ENCODE results near the gene DLG1. TPM values are rescaled to one million over a fixed set of nuclear protein-coding genes. Genes with fewer than 3 reads are reported as not detected.

The DLG1 gene
- polyA plus RNA-seq, 5 donors = 58.6 to 102 (median 91.3) TPM

GRCh38 chr3:197019021-197019420, 279.4 kb downstream of the DLG1 start:
- no peak for DNase-seq

DNA sequence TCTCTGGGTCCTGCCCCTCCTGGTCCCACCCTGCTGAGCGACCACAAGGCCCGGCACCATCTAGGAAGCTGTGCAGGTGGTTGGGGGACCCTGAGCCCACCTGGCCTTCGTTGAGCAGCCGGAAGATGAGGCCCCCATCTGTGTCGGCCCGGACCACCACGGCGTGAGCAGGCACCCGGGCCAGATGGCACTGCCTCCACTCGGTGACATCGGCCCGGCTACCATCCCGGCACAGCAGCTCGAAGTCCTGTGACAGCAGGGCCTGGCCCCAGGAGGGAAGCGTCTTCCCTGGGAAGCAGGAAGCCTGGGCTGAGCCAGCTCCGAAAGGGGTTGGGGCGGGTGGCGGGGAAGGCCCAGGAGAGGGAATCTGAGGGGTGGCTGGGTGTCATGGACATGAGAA, 281.4 kb downstream of the DLG1 start:
- no peak for DNase-seq

DNA sequence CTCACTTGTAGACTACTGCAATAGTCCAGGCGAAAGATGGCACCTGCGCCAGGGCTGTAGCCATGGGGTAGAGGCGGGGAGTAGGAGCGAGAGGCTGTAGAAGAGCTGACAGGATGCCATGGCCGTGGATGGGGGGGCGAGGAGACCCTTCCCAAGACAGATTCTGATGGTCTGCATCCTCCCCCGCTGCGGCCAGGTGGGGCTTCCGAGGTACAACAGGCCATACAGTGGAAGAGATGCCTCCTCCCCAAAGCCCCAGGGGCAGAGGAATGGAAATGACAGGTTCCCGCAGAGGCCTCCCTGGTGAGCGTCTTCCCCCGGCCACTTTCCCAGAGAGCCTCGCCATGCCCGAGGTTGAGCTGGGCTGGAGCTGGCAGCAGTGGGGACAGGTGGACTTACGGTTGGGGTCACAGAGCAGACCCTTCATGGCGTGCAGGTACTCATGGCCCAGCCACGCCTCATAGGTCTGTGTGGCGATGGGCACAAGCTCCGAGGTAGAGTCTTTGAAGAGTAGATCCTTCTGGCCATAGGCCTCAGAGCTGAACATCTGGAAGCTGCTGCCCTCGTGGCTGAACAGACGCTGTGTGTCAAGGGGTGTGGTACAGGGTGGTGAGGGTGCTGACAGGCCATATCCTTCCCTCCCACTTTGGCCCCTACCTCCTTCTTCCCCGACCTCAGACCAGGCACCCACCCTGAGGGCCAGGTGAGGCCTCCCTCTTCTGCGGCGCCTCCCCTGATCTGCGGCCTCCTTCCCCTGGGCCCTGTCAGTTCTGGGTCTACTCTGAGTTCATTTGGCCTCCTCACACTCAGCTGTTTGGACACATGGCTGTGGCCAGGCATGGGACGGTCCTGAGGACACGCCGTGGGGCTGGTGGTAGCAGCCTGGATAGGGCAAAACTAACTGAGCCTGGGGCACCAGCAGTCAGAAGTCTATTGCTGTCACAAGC, 282.3 kb downstream of the DLG1 start:
- DNase-seq = no peak

DNA sequence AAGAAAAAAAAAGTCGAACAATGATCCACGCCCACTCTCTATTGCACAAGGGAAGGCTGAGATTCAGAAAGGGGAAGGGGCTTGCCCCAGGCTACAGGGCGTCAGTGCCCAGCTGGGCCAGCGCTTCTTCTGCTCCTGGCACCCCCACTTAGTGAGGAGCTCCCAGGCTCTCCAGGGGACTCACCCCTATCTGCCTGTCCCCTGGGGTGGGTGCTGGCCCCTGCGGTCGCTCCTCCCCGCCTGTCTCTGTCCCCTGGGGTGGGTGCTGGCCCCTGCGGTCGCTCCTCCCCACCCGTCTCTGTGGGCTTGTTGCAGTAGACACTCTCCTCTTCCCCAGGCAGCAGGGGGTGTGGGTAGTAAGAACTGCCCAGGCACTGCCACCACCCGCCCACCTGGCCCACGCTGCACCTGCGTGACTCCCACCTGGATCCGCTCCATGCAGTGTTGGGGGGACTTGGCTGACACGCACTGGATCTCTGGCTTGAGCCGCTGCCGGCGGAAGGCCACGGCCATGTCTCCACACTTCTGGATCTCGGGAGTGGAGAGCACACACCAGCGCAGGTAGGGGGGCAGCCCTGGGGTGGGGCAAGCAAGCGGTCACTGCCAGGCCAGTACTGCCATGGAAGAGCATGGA, 283.4 kb downstream of the DLG1 start:
- DNase-seq = no peak

- no peak for DNase-seq
Measured at GRCh38 chr3:197014024-197014423, 284.4 kb downstream of the DLG1 start.

DNA sequence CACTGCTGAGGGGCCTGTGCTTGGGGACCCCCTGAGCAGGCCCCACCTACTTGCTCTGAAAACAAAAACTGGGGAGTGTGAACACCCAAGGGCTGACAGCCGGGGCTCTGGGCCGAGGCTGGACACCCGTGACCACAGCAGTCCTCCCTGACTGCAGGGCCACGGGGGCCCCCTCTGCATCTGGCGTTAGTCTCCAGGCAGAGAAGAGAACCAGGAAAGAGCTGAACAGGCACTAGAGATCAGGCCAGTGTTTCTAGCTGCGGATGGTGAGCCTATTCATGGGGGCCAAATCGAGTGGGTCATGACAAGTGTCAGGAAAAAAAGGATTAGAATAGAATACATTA, 285.9 kb downstream of the DLG1 start:
- DNase-seq = no peak

DNA sequence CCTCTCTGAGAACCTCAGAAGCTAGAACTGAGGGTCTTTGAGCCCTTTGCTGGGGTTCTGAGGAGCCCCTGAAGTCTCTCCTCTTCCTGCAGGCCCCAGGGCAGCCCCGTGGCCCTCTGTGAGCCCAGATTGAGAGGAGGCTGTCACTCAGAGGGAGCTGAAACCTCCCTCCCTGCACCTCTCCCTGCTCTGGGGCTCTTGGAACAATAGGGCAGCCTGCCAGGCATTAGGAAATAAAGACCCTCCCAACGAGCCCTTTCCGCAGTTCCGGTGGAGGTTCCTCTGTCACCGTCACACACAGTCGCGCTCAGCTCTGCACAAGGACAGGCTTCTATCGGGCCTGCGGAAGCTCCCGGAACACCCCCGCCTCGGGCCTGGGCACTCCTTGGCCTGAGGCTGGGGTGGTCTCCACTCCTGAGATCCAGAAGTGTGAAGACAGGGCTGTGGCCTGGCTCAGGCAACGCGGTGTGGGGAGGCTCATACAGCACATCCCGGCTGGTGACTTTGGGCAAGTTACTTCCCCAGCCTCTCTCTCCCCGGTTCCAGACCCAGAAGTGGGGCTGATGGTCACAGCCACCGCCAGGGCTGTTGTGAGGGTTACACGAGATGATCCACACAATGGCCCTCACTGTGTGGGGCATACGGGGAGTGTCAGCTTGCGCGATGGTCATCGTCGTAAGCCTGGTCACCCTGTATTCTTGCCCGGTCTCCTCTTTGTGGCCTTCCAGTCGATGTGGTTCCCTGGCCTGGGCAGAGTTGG, 286.5 kb downstream of the DLG1 start:
- DNase-seq = no peak

GRCh38 chr3:197010556-197011351, 287.7 kb downstream of the DLG1 start:
- DNase-seq = no peak

DNA sequence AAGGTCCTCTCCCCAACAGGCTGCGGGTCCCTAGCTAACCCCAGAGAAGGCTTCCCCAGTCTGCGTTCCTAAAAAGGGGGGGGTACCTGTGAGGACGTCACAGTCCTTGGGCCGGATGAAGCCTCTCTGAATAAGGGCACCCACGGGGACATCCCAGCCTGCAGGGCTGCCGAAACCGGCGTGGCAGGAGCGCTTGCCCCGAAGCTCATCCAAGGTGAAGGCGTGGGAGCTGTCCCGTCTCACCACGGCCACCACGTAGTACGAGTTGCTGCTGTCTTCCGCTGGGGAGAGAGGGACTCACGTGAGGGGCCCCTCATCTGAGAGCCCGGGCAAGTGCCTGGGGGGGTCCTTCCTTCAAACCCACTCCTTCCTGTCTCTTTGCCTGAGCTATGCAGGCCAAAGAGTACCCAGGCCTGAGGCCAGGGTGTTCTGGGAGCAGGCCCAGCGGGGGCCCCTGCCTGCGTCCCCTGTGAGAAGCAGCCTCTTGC, 288.8 kb downstream of the DLG1 start:
- DNase-seq = no peak

GRCh38 chr3:197008436-197009209, 289.8 kb downstream of the DLG1 start:
- no peak for DNase-seq

GRCh38 chr3:197007953-197008352, 290.5 kb downstream of the DLG1 start:
- DNase-seq = no peak

GRCh38 chr3:197007296-197007940, 291.0 kb downstream of the DLG1 start:
- DNase-seq = no peak

GRCh38 chr3:197006860-197007259, 291.6 kb downstream of the DLG1 start:
- DNase-seq = no peak

DNA sequence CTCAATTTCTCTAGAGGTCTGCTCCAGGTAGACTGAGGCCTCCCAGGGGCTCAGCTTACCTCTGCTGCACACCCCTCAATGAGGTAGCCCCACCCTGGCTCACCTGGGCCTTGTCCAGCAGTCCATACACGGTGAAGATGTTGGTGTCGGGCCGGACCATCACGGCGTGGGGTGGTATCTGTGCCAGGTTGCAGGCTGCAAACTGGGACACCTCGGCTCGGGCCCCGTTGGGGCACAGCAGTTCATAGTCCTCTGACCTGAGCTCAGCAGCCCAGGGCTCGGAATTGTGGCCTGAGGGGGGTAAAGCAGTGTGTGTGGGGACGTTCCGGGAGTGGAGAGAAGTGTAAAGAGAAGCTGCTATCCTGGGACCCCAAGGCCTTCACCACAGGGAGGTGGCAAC, 292.0 kb downstream of the DLG1 start:
- no peak for DNase-seq

DNA sequence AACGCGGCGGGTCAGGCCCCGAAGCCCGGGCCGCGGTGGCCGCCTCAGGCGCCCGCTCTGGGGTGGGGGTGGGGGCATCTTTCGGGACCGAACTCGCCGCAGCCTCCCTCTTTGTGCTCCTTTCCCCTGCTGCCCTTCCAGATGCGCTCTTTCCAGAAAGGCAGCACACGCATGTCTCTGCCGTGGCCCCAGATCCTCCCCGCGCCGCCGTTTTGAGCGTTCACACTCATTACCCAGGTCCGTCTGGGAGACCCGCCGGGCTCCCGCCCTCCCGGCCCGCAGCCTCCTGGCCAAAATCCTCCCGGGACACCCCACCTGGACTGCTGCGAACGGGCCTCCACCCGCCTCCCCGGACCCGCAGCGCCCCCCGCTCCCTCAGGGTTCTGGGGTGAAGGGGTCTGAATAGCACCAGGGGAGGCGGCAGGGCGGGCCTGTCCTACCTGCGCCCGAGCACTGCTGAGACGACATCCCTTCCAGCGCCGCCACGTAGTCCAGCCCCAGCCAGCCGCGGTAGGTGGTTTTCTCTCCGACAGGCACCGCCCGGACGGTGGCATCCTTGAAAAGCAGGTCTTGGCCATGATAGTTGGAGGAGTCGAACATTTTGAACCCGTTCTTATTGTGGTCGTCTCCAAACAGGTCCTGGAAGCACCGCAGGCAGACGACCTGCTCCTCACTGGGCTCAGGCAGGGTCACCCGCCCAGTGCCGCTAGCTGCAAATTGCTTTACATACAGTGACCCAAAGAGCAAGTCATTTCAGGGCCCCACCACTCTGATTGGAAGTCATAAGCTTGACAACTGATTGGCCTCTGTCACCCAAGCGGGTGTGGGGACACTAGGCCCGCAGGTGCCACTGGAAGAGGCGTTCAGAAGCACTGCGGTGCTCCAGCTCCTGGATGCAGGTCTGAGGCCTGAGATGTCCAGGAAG, 294.7 kb downstream of the DLG1 start:
- peak in 1 of 2 donors; percentile 22 for DNase-seq

- peak; percentile 67 to 70 for DNase-seq
Measured at GRCh38 chr3:197002701-197003454, 295.5 kb downstream of the DLG1 start.

GRCh38 chr3:197001972-197002700, 296.3 kb downstream of the DLG1 start:
- peak in 1 of 2 donors; percentile 19 for DNase-seq

Measured in right lung (tissue), 5 donors.